Smooth muscle cell (in vitro differentiated cells): Measurements from ENCODE around the gene CIB4. TPM values are rescaled to one million over a fixed set of nuclear protein-coding genes. Genes with fewer than 3 reads are reported as not detected.
A peak's percentile ranks its signal among the peaks of the same experiment; 100 is the strongest.

Source experiments
- DNase-seq: peaks from one replicate; lab custom pipeline; 2025; ENCODE audit not compliant: unreplicated experiment; lab: John Stamatoyannopoulos, UW
- H2AFZ ChIP-seq: fragments of 200-600 bp; sonication (generic); 2 replicates; pipeline ENCODE4 v1.6.0; 2016; ENCODE audit warnings: antibody characterized with exemption, low read depth, mild to moderate bottlenecking
- H3F3A ChIP-seq: fragments of 200-600 bp; sonication (generic); 2 replicates; pipeline ENCODE4 v1.6.0; 2017; ENCODE audit warnings: antibody characterized with exemption, low read depth
- H3K27ac ChIP-seq: fragments of 200-600 bp; sonication (generic); 2 replicates; pipeline ENCODE4 v1.5.1; 2016; ENCODE audit warnings: low read depth, mild to moderate bottlenecking
- H3K27me3 ChIP-seq: fragments of 200-600 bp; sonication (generic); 2 replicates; pipeline ENCODE4 v1.6.1; 2016; ENCODE audit warnings: low read depth, mild to moderate bottlenecking
- H3K36me3 ChIP-seq: fragments of 200-600 bp; sonication (generic); 2 replicates; pipeline ENCODE4 v1.5.1; 2016; ENCODE audit warnings: low read depth
- H3K4me1 ChIP-seq: fragments of 200-600 bp; sonication (generic); 2 replicates; pipeline ENCODE4 v1.5.1; 2016; ENCODE audit warnings: low read depth
- H3K4me2 ChIP-seq: fragments of 200-600 bp; sonication (generic); 2 replicates; pipeline ENCODE4 v1.6.0; 2016; ENCODE audit warnings: mild to moderate bottlenecking
- H3K4me3 ChIP-seq: fragments of 200-600 bp; sonication (generic); 2 replicates; pipeline ENCODE4 v1.5.1; 2016; ENCODE audit warnings: mild to moderate bottlenecking
- H3K79me2 ChIP-seq: fragments of 200-600 bp; sonication (generic); 2 replicates; pipeline ENCODE4 v1.6.0; 2016; ENCODE audit warnings: low read depth, mild to moderate bottlenecking
- H3K9ac ChIP-seq: fragments of 200-600 bp; sonication (generic); 2 replicates; pipeline ENCODE4 v1.6.0; 2016; ENCODE audit warnings: low read depth
- H3K9me3 ChIP-seq: fragments of 200-600 bp; sonication (generic); replicated peaks from 2 replicates; pipeline ENCODE4 v1.5.1; 2016; ENCODE audit warnings: low read depth
- H4K20me1 ChIP-seq: fragments of 200-600 bp; sonication (generic); 2 replicates; pipeline ENCODE4 v1.6.0; 2016; ENCODE audit warnings: low read depth
- WGBS: methylation state at CpG from one replicate; pipeline ENCODE4 v1.1.7; 2016; ENCODE audit warnings: low lambda C conversion rate; 5-methylcytosine and 5-hydroxymethylcytosine counted together
- polyA plus RNA-seq: library from polyadenylated mRNA; unstranded; fragments of >200 nt; fragmentation: Nextera tagmentation; extraction: Ambion mirVana; gene quantifications from 2 replicates; pipeline ENCODE4 v1.2.1, GENCODE V29; 2016
- total RNA-seq: library from RNA; depleted of rRNA; stranded (reverse); fragments of >200 nt; gene quantifications from 2 replicates; pipeline ENCODE4 v1.2.3, GENCODE V29; 2014
- TF ChIP-seq, protein P1 (sequence below): fragments of 200-600 bp; sonication (generic); IDR thresholded peaks from 2 replicates; pipeline ENCODE4 v1.5.1; 2017; ENCODE audit warnings: borderline replicate concordance, mild to moderate bottlenecking, antibody characterized with exemption; ENCODE audit not compliant: insufficient read depth, poor library complexity, severe bottlenecking

CIB4 gene
- total and polyA plus RNA-seq, 2 experiments from 2014 or later = not detected

- Histone ChIP-seq H3K4me2 (no peak overlapping the region), H3K4me3 (no peak overlapping the region), H3K27me3 (no peaks in the 10 kb centered on the region), H3K9me3 (no peaks in the 10 kb centered on the region), H2AFZ (no peak overlapping the region), H3K36me3 (no peaks in the 10 kb centered on the region), H3F3A (peaks cover 21% of the 10 kb centered on the region), H3K79me2 (no peaks in the 10 kb centered on the region), H3K4me1 (peaks cover 20% of the 10 kb centered on the region), H3K27ac (no peak overlapping the region), H4K20me1 (no peaks in the 10 kb centered on the region), H3K9ac (no peak overlapping the region)
- TF ChIP-seq, protein P1, sequence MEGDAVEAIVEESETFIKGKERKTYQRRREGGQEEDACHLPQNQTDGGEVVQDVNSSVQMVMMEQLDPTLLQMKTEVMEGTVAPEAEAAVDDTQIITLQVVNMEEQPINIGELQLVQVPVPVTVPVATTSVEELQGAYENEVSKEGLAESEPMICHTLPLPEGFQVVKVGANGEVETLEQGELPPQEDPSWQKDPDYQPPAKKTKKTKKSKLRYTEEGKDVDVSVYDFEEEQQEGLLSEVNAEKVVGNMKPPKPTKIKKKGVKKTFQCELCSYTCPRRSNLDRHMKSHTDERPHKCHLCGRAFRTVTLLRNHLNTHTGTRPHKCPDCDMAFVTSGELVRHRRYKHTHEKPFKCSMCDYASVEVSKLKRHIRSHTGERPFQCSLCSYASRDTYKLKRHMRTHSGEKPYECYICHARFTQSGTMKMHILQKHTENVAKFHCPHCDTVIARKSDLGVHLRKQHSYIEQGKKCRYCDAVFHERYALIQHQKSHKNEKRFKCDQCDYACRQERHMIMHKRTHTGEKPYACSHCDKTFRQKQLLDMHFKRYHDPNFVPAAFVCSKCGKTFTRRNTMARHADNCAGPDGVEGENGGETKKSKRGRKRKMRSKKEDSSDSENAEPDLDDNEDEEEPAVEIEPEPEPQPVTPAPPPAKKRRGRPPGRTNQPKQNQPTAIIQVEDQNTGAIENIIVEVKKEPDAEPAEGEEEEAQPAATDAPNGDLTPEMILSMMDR = no peak
- no peak for DNase-seq
- WGBS = 90% methylated on average over 6 of the region's 6 CpGs
These were observed 7.3 kb upstream of the CIB4 start for GRCh38 chr2:26648516-26648915.

- H3F3A ChIP-seq = peaks cover 21% of the 10 kb centered on the region
- no peak for DNase-seq
- H3K9ac ChIP-seq = no peak overlapping the region
- no peaks in the 10 kb centered on the region for H3K9me3 ChIP-seq
- H3K4me1 ChIP-seq = peaks cover 20% of the 10 kb centered on the region
- H3K4me2 ChIP-seq = no peak overlapping the region
- no peaks in the 10 kb centered on the region for H3K79me2 ChIP-seq
- no peak overlapping the region for H2AFZ ChIP-seq
- TF ChIP-seq, protein P1 = no peak
- 87% methylated on average over 3 of the region's 3 CpGs for WGBS
- no peaks in the 10 kb centered on the region for H4K20me1 ChIP-seq
- no peak overlapping the region for H3K27ac ChIP-seq
- no peak overlapping the region for H3K4me3 ChIP-seq
- no peaks in the 10 kb centered on the region for H3K27me3 ChIP-seq
- H3K36me3 ChIP-seq = no peaks in the 10 kb centered on the region
These were observed 6.8 kb upstream of the CIB4 start for GRCh38 chr2:26647981-26648380.

DNA sequence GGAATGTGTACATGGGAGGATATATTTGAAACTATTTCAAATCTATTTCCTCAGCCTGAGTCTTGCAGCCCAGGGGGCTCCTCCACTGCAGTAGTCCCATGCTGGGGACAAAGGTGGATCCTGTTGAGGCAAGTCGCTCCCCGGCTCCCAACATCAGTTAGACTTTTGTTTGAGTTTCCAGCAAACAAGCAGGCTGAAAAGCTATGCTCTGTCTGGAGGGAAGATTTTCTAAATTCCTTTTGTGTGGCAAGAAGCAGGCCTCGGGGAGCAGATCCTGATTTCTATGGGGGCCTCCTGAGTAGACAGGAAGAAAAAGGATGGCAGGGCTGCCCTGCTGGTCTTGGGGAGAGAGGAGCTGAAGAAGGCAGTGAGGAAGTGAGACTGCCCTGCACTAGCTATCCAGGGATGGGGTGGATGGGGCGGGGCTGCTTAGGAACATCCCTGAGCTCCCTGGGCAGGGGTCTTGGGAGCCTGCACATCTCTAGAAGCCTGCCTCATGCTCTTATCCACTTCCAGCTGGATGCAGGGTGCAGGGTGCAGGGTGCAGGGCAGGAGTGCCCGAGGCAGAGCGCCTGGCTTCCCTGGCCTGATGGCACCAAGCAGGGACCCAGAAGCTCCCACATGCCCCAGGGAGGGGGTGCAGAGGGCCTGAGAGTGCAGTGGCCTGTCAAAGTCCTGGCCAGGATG, 6.0 kb upstream of the CIB4 start:
- Histone ChIP-seq H3F3A (peaks cover 21% of the 10 kb centered on the region), H3K27ac (no peak overlapping the region), H4K20me1 (no peaks in the 10 kb centered on the region), H3K4me2 (no peak overlapping the region), H3K4me3 (no peak overlapping the region), H3K9me3 (no peaks in the 10 kb centered on the region), H3K27me3 (no peaks in the 10 kb centered on the region), H2AFZ (peak overlapping the region; percentile 77), H3K4me1 (peaks cover 20% of the 10 kb centered on the region), H3K9ac (no peak overlapping the region), H3K36me3 (no peaks in the 10 kb centered on the region), H3K79me2 (no peaks in the 10 kb centered on the region)
- TF ChIP-seq, protein P1 = no peak
- DNase-seq = no peak
- WGBS = 78% methylated on average over 6 of the region's 6 CpGs

DNA sequence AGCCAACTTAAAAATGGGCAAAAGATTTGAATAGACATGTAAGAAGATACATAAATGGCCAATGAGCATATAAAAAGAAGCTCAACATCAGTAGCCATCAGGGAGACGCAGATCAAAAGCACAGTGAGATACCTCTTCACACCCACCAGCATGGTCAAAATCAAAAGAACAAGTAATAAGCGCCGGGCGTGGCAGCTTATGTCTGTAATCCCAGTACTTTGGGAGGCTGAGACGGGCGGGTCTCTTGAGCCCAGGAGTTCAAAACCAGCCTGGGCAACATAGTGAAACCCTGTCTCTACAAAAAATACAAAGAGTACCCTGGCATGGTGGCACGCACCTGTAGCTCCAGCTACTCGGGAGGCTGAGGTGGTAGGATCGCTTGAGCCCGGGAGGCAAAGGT, 4.6 kb upstream of the CIB4 start:
- H3F3A ChIP-seq = peaks cover 16% of the 10 kb centered on the region
- H3K9ac ChIP-seq = no peak overlapping the region
- no peak for DNase-seq
- H3K4me2 ChIP-seq = no peak overlapping the region
- H3K36me3 ChIP-seq = no peaks in the 10 kb centered on the region
- WGBS = 93% methylated on average over 10 of the region's 10 CpGs
- no peak overlapping the region for H3K27ac ChIP-seq
- TF ChIP-seq, protein P1 = no peak
- H2AFZ ChIP-seq = no peak overlapping the region
- no peaks in the 10 kb centered on the region for H3K27me3 ChIP-seq
- peaks cover 20% of the 10 kb centered on the region for H3K4me1 ChIP-seq
- no peak overlapping the region for H3K4me3 ChIP-seq
- no peaks in the 10 kb centered on the region for H3K79me2 ChIP-seq
- H3K9me3 ChIP-seq = no peaks in the 10 kb centered on the region
- no peaks in the 10 kb centered on the region for H4K20me1 ChIP-seq
